PC-3 (cell line): ENCODE measurements around the gene R3HDM2.

ENCODE experiments used
- EZH2 ChIP-seq: fragments of 300-600 bp; sonication (generic); IDR thresholded peaks from one replicate; pipeline ENCODE4 v1.6.1; 2017; ENCODE audit warnings: antibody characterized with exemption, mild to moderate bottlenecking, low read length; ENCODE audit not compliant: unreplicated experiment
- EZH2phosphoT487 ChIP-seq: fragments of 300-600 bp; sonication (generic); IDR thresholded peaks from 2 replicates; pipeline ENCODE4 v1.6.1; 2018; ENCODE audit warnings: mild to moderate bottlenecking, antibody characterized with exemption, low read length, borderline replicate concordance
- TF ChIP-seq, protein P1 (sequence below): fragments of 300-600 bp; sonication (generic); conservative IDR thresholded peaks from 2 replicates; pipeline ENCODE4 v1.5.1; 2017; ENCODE audit warnings: antibody characterized with exemption, low read depth, mild to moderate bottlenecking, low read length

DNA sequence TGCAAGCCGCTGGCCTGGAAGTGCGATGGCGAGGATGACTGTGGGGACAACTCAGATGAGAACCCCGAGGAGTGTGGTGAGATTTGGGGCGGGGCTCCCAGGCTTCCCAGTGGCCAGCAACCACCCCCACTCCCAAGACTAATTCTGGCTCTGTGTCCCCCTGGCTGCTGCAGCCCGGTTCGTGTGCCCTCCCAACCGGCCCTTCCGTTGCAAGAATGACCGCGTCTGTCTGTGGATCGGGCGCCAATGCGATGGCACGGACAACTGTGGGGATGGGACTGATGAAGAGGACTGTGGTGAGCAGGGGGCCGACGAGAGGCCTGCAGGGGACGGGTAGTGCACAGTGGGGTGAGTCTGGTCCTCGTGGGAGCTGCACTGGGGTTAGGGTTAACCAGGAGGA is 226.4 kb downstream of the R3HDM2 start:
- TF ChIP-seq, protein P1, sequence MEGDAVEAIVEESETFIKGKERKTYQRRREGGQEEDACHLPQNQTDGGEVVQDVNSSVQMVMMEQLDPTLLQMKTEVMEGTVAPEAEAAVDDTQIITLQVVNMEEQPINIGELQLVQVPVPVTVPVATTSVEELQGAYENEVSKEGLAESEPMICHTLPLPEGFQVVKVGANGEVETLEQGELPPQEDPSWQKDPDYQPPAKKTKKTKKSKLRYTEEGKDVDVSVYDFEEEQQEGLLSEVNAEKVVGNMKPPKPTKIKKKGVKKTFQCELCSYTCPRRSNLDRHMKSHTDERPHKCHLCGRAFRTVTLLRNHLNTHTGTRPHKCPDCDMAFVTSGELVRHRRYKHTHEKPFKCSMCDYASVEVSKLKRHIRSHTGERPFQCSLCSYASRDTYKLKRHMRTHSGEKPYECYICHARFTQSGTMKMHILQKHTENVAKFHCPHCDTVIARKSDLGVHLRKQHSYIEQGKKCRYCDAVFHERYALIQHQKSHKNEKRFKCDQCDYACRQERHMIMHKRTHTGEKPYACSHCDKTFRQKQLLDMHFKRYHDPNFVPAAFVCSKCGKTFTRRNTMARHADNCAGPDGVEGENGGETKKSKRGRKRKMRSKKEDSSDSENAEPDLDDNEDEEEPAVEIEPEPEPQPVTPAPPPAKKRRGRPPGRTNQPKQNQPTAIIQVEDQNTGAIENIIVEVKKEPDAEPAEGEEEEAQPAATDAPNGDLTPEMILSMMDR: no peak
- TF ChIP-seq EZH2phosphoT487 (no peak), EZH2 (no peak)
